OCI-M1 (cell line): Measurements from ENCODE around the gene NKTR.
A peak's percentile ranks its signal among the peaks of the same experiment; 100 is the strongest.

Source experiments
- DNase-seq: peaks from one replicate; lab custom pipeline; 2025; lab: John Stamatoyannopoulos, UW

The NKTR gene

GRCh38 chr3:42682301-42683070 lies 82.0 kb downstream of the NKTR start:
- no peak for DNase-seq

GRCh38 chr3:42683875-42684598 lies 83.6 kb downstream of the NKTR start:
- peak; percentile 83 for DNase-seq

GRCh38 chr3:42684632-42685362 lies 84.3 kb downstream of the NKTR start:
- no peak for DNase-seq

- no peak for DNase-seq
Measured at GRCh38 chr3:42685363-42685881, 84.9 kb downstream of the NKTR start, which contains the start of gene KLHL40. KLHL40 (plus strand) TSS chr3:42685537; CDS start chr3:42685619, 82 bp downstream.

GRCh38 chr3:42685891-42686820 lies 85.7 kb downstream of the NKTR start:
- DNase-seq, result no peak

- DNase-seq, result no peak
Measured at GRCh38 chr3:42686832-42687650, 86.6 kb downstream of the NKTR start.

GRCh38 chr3:42688016-42688415 lies 87.5 kb downstream of the NKTR start:
- DNase-seq, result no peak

GRCh38 chr3:42688487-42689420 lies 88.3 kb downstream of the NKTR start:
- no peak for DNase-seq

GRCh38 chr3:42689421-42690014 lies 89.0 kb downstream of the NKTR start:
- DNase-seq, result no peak

GRCh38 chr3:42690191-42690590 lies 89.7 kb downstream of the NKTR start:
- no peak for DNase-seq

GRCh38 chr3:42690766-42691680 lies 90.5 kb downstream of the NKTR start:
- DNase-seq, result no peak

GRCh38 chr3:42691816-42692666 lies 91.6 kb downstream of the NKTR start:
- no peak for DNase-seq

GRCh38 chr3:42692667-42693529 lies 92.4 kb downstream of the NKTR start:
- no peak for DNase-seq

GRCh38 chr3:42693530-42693930 lies 93.0 kb downstream of the NKTR start:
- no peak for DNase-seq

GRCh38 chr3:42694366-42694765 lies 93.9 kb downstream of the NKTR start:
- no peak for DNase-seq
